Stimulated activated CD4-positive, alpha-beta T cell treated with anti-CD3 and anti-CD28 coated beads, Interleukin-12 subunit alpha, Interleukin-12 subunit beta, amount 100 ng/mL, for 24 hours (primary cell): Measurements from ENCODE around the gene NUBPL.
"Not testable (repeated sequence)": the region's sequence is repeated elsewhere in the genome, so short reads cannot be mapped to it uniquely, and the experiment has no call there.

Source experiments
- DNase-seq, 2 experiments: peaks; one replicate each; pipeline ENCODE4 v3.0.0-alpha.2; 2020; ENCODE audit warnings: low read depth in 2 of 2

NUBPL gene

GRCh38 chr14:31578266-31578665 is 17.1 kb downstream of the NUBPL start:
- DNase-seq: no peak

- DNase-seq: no peak
These were observed 17.7 kb downstream of the NUBPL start for GRCh38 chr14:31578792-31579501.

- DNase-seq: no peak
These were observed 19.0 kb downstream of the NUBPL start for GRCh38 chr14:31580234-31580633.

- no peak for DNase-seq
These were observed 21.1 kb downstream of the NUBPL start for GRCh38 chr14:31582286-31582691.

- no peak for DNase-seq
These were observed 21.7 kb downstream of the NUBPL start for GRCh38 chr14:31582836-31583452.

GRCh38 chr14:31590206-31590605 is 29.0 kb downstream of the NUBPL start:
- no peak for DNase-seq

GRCh38 chr14:31592122-31592521 is 30.9 kb downstream of the NUBPL start:
- DNase-seq: no peak

GRCh38 chr14:31592631-31593030 is 31.4 kb downstream of the NUBPL start:
- DNase-seq: no peak

- DNase-seq: no peak
These were observed 35.3 kb downstream of the NUBPL start for GRCh38 chr14:31596342-31597095.

- DNase-seq: no peak
These were observed 44.5 kb downstream of the NUBPL start for GRCh38 chr14:31605702-31606101.

- no peak for DNase-seq
These were observed 50.7 kb downstream of the NUBPL start for GRCh38 chr14:31611778-31612433.

GRCh38 chr14:31613188-31613587 is 52.0 kb downstream of the NUBPL start:
- no peak for DNase-seq

- DNase-seq: not testable (repeated sequence)
These were observed 57.7 kb downstream of the NUBPL start for GRCh38 chr14:31618884-31619283.

GRCh38 chr14:31619440-31619839 is 58.2 kb downstream of the NUBPL start:
- no peak for DNase-seq

GRCh38 chr14:31620898-31621297 is 59.7 kb downstream of the NUBPL start:
- DNase-seq: not testable (repeated sequence)

GRCh38 chr14:31622060-31622459 is 60.9 kb downstream of the NUBPL start:
- no peak for DNase-seq

- DNase-seq: not testable (repeated sequence)
These were observed 91.7 kb downstream of the NUBPL start for GRCh38 chr14:31652900-31653299.

- DNase-seq: no peak
These were observed 96.7 kb downstream of the NUBPL start for GRCh38 chr14:31657917-31658316.

- no peak for DNase-seq
These were observed 98.1 kb downstream of the NUBPL start for GRCh38 chr14:31659278-31659677.

GRCh38 chr14:31660191-31660590 is 99.0 kb downstream of the NUBPL start:
- DNase-seq: no peak

GRCh38 chr14:31660728-31661127 is 99.5 kb downstream of the NUBPL start:
- no peak for DNase-seq

- no peak for DNase-seq
These were observed 107.1 kb downstream of the NUBPL start for GRCh38 chr14:31668348-31668747.
